HG03025 (cell line): ENCODE results near the gene CSMD2.

ENCODE experiments used
- ATAC-seq: cut with Tn5 transposase; IDR thresholded peaks from one replicate; pipeline ENCODE4 v1.9.1; 2021; ENCODE audit warnings: mild to moderate bottlenecking, moderate library complexity; ENCODE audit not compliant: unreplicated experiment, low FRiP score

The CSMD2 gene

DNA sequence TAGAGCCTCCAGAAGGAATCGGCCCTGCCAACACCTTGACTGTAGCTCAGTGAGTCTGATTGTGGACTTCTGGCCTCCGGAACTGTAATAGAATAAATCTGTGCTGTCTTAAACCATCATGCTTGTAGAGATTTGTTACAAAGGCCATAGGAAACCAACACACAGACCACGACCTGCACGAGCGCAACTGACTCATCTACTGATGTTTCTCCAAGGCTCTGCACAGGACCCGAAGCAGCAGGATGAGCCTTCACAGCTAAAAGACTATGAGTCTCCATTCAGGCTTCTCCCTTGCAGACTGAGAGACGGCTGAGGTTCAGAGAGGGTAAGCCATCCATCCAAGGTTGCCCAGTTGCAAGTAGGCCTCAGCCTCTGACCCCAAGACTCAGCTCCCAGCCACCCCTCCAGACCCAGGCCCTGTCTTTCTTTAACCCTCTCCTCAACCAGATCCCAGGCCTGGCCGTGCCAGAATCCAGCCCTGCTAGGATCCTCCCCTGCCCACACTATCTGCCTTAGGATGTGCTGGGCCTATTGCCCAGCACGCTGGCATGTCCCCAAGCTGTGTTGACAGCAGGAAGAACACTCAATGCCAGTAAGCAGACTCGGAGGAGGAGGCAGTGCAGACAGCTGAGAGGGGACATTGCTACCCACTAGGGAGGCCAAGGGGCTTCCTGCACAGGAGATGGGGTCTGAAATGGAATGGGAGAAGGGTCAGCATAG is 192.2 kb downstream of the CSMD2 start:
- no peak for ATAC-seq

DNA sequence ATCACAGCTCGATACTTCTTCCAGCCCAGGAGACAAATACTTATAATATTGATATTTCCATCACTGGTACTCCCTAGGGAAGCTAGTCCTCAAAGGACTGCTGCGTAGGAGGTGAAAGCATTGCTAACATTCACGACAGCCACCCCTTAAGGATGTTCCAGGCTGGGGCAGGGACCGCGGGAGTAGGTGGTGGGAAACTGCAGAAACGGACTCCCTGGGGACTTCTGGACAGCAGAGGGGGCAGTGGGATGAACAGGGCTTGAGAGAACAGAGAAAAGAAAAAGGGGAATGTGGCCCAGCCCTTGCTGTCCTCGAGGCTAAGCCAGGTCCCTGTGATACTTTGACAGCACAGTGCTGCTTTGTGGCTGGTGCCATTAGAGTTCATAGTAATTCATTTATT is 193.1 kb downstream of the CSMD2 start:
- ATAC-seq: no peak

DNA sequence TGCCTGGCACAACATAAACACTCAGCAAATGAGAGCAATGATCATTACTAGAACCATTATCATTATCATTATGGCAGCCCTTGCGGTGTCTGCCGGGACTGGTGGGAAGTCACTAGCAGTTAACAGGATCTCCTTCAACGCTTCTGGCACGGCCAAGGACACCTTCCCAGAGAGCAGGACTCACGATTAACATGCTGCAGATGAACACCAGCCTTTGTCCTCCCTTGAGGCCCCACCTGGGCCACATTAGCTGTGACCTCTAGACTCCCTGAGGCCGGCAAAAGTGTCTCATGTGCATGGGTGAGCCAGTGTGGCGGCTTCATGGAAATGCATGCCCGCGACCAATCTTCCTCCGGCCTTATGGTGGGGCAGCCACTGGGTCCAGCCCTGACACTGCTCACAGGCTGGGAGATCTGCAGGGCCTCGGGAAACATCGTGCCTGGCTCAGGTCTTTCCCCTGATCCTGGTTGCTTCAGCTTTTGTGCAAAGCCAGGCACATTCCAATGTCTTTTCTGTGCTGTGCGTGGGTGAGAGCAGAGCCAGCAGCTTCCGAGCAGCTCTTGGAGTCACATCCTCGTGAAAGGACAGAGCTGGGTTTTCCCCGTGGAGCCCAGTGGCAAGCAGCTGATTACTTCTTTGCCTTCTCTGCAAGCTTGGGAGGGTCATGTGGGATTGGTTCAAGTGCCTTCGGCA is 193.9 kb downstream of the CSMD2 start:
- no peak for ATAC-seq

DNA sequence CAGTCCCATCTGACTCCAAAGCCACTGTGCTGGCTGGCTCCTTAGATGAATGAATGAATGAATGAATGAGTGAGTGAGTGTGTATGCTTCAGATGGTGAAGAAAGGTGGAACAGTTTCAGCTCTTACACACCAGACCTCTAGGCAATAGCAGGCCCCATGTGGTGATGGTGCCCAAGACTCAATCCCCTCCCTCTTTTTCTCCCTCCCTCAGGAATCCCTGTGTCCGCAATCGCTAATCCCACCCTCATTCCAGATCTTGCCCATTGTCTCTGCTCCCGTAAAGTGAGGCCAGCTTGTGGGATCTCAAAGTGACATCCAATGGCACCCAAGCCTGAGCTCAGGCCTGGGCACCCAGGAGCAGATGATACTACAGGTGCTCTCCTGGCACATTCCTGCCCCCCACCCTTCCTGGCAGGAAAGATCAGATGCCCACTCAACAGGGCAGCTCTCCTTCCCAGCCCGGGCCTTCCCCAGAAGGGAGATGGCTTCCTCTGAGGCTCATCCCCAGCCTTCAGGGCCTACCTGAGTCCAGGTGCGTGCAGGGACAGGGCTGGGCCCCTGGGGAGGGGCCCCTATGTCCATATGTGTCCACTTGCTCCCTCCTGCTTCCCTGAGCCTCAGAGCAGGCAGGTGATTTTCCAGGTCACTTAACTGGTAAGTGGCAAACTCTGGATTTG is 194.7 kb downstream of the CSMD2 start:
- ATAC-seq: no peak

DNA sequence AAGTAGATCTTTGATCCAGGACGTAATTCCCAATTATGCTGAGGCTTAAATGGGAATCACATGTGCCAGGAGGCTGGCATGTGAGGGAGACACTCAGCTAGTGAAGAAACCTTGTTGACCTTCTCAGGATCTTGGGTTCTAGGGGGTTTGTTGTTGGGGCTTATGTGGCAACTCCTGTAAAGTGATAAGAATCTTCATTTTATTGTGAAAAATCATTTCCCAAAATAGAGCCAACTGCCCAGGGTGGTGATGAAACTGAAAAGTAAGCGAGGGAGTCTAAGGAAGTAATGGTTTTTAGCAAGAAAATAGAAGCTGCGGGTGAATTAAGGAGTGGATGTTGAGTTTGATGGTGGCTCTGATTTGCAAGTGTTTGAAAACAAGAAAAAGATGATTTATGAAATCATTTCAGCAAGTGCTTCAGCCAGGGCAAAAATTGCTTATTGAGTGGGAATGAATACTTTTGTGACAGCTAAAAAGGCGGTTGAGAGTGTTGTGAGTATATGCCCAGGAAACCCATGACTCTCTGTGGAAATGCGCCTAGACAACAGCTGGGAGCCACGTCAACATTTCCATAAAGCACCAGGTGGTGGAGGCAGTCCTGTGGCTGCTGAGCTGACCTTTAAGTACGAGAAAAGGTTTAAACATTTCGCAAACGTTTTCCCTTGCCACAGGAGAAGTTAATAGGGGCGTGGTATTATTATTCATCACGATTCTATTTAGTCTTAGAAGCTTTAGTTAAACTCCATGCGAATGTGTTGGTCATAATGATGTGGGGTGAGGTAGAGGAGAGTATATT is 198.5 kb downstream of the CSMD2 start:
- no peak for ATAC-seq

DNA sequence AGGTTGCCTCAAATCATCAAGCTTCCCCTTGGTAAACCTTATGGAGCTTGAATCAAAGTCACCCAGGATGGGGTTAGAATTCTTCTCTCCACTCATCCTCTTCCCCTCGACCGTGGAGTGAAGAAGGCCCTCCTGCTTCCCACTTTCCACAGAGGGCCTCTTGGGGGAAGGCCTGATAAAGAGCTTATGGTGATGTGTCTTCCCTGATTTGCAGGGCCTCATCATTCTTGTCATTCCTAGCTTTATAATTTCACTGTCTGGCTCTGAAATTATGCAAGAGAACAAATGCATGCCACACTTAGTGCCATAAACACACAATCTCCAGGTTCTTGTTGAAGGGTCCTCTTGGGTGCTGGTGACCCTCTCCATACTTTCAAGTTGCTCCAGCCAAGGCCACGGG is 199.9 kb downstream of the CSMD2 start:
- no peak for ATAC-seq

DNA sequence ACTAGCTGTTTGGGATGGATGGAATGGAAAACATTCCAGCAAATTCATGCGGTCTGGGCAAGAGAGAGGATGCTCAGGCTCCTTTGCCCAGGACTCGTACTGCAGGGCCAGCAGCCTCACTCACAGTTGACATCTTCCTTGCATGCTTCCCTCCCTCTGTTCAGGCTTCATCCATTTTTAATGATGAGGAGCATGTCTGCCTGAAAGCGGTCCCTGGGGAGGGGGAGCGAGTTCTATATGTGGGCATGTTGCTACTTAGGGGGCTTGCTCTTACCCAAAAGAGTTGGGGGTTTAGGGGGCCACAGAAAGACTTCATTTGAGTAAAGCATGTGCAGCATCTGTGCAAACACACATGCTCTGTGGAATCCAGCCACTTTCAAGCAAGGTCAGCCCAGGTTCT is 203.0 kb downstream of the CSMD2 start:
- ATAC-seq: no peak

DNA sequence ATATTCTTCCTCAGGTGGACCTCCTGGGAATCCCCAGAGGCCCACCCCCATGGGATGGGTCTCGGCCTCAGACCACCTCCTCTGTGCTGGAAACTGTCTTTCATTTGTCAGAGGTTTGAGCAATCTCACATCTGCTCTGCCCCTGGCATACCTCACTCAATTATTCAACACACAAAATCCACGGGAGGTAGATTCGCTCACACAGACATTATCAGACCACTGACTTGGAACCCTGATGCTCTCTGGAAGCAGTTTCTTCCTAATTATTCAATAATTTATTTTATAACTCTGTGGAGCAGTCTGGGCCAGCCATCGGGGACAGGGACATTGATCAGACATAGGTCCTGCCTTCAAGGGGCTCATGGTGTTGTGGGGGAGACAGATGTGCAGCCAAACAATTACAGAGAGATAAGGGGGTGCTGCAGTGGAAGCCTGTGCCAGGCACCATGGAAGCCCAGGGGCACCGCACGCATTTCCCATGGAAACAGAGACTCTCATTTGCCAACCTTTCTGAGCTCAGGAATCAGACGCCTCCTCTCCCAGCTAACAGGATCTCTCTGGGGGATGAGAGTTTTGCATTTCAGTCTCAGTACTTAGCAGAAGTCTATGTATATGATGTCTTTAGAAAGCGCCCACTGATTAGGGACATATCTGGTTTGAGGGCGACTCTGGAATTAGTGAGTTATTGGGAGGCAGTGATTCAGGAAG is 204.7 kb downstream of the CSMD2 start:
- no peak for ATAC-seq

DNA sequence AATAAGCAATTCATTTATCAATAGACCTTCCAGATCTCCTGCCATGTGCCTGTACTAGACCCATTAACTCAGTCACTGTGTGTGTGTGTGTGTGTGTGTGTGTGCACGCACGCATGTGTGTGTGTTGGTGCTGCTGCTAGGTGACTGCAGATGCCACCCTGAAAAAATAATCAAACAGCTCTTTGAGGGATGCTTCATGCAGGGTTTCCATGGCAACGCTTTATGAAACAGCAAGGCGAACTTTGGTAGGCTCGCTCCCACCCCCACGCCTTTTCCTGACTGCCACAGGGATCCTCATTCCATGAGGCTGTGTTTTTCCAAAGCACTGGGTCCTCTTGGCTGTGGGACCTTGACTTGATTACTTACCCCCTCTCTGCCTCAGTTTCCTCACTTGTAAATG is 207.2 kb downstream of the CSMD2 start:
- no peak for ATAC-seq

DNA sequence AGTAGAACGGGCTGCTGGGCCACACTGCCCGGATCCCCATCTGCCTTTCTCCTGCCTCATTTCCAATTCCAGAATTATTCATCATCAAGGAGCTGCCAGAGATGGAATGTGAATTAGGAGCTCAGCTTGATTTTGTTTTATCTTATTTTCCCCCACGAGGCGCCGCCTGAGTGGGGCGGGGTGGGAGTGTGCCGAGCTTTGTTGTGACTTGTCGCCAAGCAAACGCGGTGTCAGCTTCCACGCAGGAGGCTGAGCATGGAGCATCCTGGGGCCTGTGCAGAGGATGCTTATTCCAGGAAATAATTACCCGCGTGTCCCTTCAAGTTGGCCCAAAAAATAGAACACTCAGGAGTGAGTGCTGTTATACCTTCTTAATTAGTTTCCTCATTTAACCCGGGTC is 209.9 kb downstream of the CSMD2 start:
- no peak for ATAC-seq

DNA sequence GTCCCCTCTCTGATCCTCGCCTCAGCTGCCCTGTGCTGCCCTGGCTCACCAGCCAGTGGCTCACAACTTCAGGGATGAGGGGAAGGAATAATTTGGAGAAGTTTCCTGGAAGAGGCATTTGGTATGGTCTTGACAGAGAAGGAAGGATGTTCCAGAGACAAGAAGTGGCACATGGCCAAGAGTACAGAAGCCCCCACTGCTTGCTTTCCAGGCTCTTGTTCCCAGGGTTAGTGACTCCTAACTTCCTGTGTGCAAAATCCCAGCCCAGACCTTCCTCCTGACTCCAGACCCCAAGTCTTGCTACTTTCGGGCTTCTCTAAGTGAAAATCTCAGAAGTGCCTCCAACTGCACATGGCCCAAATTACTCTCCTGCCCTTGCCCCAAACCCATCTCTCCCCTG is 215.5 kb downstream of the CSMD2 start:
- ATAC-seq: no peak

DNA sequence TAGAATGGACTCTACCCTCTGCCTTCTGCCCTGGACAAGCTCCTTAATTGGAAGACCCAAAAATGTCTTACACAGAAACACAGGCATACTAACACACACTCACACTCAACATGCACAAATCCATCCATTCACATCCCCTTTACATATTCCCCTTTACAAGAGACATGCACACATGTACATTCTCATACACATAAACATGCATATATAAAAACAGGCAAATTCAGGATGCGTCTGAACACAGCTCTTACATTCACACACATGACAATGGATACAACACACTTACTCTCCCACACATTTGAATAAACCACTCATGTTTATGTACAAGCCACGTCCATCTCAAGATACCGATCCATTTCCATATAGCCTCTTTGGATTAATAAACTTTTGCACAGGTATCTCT is 216.7 kb downstream of the CSMD2 start:
- ATAC-seq: no peak

DNA sequence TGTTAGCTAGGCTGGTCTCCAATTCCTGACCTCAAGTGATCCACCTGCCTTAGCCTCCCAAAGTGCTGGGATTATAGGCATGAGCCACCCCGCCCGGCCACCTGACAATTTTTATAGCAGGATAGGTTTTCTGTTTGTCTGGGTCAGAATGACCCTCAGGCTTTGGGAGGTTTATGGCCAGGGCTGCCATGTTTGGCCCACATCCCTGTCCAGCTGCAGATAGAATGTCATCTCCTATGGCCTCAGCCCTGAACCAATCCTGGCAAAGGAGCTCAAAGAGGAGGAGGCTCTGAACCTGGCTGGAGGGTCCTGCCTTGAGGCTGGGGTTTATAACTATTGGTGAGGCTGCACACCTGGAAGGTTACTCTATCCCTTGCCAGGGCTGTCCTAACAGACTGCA is 218.2 kb downstream of the CSMD2 start:
- no peak for ATAC-seq

DNA sequence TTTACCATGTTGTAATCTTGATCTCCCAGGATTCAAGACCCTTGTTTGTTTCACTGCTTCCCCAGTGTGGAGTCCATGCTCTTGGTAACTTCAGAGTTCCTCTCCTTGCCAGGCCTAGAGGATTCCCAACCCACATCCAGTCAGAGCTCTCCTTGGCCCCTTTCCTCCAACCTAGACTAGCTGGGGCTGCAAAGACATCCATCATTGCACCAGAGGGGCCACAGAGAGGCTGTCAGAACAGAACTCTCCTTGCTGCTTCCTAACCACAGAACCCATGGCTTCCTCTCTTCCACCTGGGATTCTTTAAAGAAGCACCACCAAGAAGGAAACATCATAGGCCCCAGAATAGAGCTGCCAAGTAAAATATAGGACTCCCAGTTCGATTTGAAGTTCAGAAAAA is 220.2 kb downstream of the CSMD2 start:
- no peak for ATAC-seq

DNA sequence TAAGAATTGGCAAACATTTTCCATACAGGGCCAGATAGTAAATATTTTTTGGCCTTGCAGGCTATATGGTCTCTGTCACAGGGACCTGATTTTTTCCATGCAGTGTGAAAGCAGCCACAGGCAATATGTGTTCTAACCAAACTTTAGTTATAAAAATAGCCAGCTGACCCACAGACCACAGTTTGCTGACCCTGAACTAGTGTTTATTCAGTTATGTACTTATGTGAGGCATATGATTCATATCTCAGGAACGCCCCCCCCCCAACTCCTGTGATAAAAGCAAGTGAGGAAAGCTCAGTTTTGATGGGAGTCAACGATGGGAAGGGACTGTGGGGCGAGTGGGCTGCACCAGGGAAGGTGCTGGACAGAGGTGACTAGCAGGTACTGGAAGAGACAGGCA is 221.1 kb downstream of the CSMD2 start:
- ATAC-seq: no peak

DNA sequence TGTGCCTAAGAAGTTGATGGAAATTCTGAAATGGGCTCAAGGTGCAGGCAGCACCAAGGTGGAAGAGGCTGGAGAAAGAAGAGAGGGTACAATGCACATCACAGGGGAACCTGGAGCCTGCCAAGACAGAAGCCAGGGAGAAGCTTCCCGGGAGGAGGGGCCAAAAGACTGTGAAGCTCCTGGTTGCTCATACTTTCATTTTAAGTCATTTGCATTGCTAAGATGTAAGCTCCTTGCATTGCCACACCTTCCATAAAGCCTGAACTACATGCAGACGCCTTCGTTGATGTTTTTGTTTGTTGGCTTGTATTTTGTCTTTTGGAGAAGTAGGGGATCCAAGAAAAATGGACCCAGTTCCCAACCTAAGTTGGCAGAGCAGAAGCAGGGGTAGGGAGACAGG is 232.2 kb downstream of the CSMD2 start:
- ATAC-seq: no peak

DNA sequence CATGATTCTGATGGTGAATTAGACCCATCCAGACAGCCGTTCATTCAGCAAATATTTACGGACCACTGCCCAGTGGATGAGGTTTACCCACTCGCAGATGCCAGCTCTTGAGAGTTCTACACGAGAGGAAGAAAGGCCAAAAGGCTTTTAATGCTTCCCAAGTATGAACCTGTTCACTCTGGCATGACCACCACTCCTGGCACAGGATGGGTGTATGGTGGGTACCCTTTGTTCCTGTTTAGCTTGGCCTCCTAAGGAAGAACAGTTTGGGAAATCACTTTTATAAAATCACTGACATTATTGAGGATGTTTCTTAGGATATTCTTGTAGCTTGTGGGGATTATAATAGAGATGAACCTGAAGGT is 233.9 kb downstream of the CSMD2 start:
- ATAC-seq: no peak

DNA sequence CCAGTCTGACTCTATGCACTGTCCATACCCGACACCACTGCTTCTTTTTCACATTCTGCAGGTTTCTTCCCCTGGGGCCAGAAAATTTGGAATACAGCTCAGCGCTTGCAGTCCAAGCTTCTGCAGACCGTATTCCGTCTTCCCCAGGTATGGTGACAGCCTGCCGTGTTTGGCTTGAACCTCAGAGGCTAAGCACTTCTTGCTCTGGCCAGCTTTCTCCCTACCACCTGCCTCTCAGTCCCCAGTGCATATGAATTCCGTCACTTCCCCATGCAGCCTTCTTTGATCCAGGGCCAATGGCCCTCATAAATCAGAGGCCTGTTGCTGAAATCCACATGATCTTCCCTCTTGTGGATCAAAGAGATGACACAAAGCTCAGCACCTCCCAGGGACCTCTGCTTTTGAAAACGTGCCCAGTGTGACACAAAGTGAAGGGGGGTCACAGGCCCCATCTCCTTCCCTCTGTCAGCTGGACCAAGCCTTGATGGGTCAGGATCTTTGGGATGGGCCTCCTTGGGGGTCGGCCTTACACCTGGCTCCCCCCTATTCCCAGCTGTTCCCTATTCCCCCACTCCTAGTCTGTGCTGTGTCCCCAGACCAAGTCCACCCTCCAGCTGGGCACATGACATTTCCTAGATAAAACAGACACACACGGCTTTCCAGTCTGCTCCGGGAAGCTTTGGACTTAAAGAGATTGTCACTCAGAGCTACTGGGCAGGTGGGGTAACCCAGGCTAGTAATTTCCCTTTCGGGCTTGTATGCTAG is 234.5 kb downstream of the CSMD2 start:
- no peak for ATAC-seq

DNA sequence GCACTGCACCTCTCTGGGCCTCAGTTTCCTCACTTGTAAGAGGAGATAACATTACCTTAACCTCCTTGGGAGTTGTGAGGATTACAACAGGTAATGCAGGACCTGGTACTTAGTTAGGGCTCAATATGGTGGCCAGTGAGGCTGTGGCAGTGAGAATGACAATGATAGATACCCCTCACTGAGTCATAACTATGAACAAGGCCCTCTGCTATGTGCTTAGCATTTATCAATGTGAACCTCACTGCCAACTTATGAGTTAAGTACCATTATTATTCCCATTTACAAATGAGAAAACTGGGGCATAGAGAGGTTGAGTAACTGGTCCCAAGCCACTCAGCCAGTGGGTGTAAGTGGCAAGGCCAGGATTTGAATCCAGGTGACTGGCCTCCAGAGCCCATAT is 236.8 kb downstream of the CSMD2 start:
- ATAC-seq: no peak

DNA sequence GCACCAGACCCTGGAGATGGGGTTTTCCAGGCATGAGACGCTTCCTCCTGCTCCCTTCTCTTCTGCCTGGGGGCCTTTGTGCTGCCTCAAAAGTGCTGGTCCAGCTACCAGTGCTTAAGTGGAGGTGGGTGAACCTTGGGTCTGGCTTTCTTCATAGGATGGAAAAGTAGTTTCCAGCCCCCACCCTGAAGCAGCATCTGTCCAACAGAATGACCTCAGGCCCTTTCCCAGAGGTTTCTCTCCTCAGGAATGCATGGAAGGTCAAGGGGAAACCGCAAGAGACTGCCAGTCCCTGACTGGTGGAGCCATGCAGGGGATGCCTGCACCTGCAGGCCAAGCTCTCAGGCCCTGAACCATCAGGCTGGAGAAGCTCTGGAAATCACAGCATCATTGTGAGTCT is 237.3 kb downstream of the CSMD2 start:
- ATAC-seq: no peak
